ENCODE data around the gene RTEL1.

The RTEL1 gene

GRCh38 chr20:63690898-63691710 is 33.0 kb downstream of the RTEL1 start:
- DNase-seq: no peak

GRCh38 chr20:63691711-63692435 is 33.8 kb downstream of the RTEL1 start:
- DNase-seq: peak; percentile 33

DNA sequence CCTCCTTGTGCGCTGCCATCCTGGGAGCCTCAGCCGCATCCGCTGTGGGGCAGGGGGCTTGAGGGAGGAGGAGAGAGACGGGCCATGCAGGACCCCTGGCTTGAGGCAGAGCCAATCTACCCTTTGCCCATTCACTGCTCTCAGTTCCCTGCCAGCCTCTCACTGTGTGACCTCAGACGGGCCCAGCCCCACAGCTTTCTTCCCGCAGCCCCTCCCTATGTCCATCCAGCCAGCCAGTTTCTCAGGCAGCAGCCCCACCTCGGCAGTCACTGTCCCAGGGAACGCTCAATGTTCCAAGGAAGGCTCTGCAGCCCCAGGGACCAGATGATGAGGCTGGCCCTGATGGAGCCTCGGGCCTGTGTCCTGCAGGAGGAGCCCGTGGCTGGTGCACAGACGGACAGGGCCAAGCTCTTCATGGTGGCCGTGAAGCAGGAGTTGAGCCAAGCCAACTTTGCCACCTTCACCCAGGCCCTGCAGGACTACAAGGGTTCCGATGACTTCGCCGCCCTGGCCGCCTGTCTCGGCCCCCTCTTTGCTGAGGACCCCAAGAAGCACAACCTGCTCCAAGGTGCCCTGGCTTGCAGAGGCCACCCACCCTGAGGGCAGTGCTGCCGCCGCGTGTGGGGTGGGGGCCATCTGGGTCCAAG is 34.4 kb downstream of the RTEL1 start:
- no peak for DNase-seq

DNA sequence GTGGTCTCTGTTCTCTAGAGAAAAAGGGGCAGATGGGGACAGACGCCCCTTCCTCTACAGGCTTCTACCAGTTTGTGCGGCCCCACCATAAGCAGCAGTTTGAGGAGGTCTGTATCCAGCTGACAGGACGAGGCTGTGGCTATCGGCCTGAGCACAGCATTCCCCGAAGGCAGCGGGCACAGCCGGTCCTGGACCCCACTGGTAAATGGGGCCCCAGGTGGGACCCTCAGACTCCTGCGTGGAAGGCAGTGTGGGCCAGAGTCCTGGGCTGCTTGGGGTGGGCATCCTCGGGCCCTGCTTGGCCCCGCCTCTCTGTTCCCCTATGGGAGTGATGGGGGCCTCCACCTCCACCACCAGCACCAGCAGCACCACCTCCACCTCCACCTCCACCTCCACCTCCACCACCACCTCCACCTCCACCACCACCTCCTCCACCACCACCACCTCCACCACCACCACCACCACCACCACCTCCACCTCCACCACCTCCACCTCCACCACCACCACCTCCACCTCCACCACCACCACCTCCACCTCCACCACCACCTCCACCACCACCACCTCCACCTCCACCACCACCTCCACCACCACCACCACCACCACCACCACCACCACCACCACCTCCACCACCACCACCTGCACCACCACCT is 35.1 kb downstream of the RTEL1 start:
- no peak for DNase-seq

DNA sequence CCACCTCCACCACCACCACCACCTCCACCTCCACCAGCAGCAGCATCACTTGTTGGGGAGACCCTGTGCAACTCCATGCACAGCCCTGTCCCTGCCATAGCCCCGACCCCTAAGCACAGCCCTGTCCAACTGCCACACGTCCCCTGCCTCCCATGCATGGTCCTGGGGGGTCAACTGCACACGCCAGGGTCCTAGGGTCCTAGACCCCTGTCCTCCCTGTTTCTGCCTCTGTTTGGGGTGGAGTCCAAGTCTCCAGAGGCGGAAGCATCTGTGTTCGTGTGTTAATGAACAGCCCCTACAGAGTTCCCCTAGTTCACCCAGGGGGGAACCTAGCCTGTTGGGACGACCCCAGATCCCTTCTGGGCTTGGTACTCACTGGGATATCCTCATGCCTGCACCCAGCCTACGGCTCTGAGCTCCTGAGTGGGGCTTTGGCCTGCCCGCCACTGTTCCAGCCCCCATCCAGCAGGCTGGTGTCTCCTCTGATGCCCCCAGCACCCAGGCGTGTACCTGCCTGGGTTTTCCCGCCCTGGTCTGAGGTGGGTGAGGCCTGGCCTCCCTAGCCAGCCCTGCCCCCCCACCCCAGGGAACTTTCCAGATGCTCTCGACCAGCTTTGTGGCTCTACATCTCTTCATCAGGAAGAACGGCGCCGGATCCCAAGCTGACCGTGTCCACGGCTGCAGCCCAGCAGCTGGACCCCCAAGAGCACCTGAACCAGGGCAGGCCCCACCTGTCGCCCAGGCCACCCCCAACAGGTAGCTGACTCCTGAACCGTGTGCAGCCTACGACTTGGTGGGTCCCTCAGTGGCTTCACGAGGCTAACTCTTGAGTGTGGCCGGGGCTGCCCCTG is 35.8 kb downstream of the RTEL1 start:
- no peak for DNase-seq

GRCh38 chr20:63694584-63695423 is 36.7 kb downstream of the RTEL1 start:
- DNase-seq: no peak

- DNase-seq: no peak
These were observed 37.6 kb downstream of the RTEL1 start for GRCh38 chr20:63695424-63696305.

DNA sequence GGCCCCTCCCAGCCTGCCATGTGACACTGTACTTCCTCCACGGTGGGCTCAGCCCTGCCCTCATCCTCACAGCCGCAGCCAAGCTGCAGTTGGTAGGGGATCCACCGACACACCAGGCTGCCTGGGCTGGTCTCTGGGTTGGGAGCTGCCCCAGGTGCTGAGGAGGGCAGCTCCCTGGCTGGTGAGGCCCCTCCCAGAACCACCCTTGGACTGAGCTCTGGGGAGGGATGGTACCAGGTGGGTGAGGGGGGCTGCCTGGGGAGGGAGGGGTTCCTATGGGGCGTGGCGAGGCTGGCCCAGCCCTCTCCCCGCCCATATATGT is 38.2 kb downstream of the RTEL1 start:
- DNase-seq: no peak

- no peak for DNase-seq
These were observed 38.7 kb downstream of the RTEL1 start, which contains the start of gene TNFRSF6B for GRCh38 chr20:63696628-63697356. Gene TNFRSF6B (plus strand): TSS chr20:63696652. CDS start chr20:63696768, 116 bp downstream.

DNA sequence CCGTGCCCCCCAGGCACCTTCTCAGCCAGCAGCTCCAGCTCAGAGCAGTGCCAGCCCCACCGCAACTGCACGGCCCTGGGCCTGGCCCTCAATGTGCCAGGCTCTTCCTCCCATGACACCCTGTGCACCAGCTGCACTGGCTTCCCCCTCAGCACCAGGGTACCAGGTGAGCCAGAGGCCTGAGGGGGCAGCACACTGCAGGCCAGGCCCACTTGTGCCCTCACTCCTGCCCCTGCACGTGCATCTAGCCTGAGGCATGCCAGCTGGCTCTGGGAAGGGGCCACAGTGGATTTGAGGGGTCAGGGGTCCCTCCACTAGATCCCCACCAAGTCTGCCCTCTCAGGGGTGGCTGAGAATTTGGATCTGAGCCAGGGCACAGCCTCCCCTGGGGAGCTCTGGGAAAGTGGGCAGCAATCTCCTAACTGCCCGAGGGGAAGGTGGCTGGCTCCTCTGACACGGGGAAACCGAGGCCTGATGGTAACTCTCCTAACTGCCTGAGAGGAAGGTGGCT is 39.3 kb downstream of the RTEL1 start:
- DNase-seq: no peak

DNA sequence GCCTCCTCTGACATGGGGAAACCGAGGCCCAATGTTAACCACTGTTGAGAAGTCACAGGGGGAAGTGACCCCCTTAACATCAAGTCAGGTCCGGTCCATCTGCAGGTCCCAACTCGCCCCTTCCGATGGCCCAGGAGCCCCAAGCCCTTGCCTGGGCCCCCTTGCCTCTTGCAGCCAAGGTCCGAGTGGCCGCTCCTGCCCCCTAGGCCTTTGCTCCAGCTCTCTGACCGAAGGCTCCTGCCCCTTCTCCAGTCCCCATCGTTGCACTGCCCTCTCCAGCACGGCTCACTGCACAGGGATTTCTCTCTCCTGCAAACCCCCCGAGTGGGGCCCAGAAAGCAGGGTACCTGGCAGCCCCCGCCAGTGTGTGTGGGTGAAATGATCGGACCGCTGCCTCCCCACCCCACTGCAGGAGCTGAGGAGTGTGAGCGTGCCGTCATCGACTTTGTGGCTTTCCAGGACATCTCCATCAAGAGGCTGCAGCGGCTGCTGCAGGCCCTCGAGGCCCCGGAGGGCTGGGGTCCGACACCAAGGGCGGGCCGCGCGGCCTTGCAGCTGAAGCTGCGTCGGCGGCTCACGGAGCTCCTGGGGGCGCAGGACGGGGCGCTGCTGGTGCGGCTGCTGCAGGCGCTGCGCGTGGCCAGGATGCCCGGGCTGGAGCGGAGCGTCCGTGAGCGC is 39.9 kb downstream of the RTEL1 start:
- no peak for DNase-seq

- DNase-seq: no peak
These were observed 40.8 kb downstream of the RTEL1 start for GRCh38 chr20:63698739-63699465.

DNA sequence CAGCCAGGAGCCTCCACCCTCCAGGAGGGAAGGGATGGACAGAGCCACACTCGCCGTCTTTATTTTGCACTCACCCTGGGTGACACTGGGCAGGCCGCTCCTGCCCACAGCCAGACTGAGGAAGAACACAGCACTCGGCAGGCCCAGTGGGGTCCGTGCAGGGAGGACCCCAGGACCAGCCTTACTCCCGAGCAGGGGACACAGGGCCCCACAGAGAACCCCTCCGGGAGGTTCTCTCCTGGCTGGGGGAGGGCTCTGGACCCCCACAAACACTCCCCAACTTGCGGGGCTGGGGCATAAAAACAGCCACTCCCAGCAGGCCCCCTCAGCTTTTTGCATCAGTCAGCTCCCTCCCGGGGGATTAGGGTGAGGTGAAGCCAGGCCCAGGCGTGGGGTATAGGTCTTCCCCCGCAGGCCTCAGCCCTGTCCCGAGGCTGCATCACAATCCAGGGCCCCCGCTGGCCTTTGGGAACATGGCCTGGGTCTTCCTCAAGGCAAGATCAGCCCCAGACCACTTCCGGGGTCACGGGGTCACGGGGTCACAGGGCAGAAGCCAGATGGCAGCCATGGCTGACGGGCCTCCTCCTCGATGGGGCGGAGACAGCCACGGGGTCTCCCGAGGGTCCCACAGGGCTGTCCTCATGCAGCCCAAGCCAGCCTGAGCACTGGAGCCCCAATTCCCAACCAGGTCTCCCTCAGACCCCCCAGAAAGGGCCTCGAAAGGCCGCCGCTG is 41.5 kb downstream of the RTEL1 start:
- no peak for DNase-seq

DNA sequence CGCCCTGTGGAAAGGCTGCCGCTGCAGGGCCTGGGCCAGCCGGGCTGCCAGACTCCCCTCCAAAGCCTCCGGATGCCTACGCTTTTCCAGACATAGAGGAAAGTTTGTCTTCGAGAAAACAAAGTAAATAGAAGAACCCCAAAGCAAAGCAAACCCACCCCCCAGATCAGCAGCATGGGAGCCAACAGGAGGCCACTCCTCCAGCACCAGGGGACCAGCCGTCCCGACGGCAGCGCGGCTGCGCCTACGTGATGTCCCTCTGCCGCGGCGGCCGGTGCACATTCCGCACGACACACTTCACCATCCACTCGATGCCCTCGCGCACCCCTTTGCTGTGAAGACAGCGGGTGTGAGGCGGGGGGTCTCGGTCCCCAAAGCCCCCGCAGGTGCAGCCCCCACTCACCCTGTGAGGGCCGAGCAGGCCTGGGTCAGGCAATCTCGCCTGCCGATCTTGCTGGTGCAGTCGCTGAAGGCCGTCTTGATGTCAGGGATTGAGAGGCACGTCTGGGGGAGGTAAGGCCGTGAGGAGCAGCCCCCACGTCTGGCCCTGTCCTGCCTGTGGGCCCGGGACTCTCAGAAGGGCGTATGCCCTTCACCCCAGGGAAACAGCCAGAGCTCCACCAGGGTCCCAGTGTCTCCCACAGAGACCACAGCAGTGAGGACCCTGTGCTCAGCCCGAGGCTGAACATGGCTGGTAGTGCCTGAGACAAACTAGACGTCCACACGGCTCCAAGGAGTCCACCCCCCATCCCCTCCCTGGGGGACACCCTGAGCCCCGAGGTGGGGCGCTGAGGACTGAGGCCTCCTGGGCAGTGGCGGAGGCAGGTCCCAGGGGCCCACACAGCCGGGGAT is 42.3 kb downstream of the RTEL1 start:
- DNase-seq: no peak

- DNase-seq: no peak
These were observed 42.9 kb downstream of the RTEL1 start for GRCh38 chr20:63701051-63701328.

DNA sequence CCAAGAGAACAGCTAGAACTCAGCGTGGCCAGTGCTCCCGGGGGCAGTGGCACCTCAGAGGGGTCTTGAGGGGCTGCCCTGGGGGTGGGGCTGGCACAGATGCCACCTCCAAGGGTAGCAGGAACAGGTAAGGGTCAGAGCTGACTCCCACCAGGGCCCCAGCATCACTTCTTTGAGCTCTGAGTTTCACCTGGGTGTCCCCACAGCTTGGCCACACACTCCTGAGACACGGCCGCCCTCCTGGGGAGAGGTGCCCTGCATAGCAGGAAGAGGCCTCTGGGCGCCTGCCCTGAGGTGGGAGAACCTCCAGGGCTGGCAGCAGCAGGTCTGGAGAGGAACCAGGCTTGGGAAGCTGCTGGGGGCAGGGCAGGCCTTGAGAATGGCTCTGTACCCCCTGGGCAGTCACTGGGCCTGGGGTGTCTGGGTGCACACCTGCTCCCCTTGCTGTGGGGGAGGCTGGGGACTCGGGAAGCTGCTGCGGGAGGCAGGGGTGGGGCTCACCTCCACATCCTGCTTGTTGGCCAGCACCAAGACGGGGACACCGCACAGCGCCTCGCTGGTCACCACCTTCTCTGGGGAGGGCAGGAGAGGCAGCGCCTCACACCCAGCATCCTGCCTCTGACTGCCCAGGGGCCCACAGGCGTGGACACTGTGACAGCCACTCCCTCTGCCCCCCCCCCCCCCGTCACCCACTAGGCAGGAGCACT is 43.4 kb downstream of the RTEL1 start:
- DNase-seq: no peak

Measured in DMS79 treated with DMSO at 0.1 percent for 48 hours (cell line).